ENCODE results near the gene GNAL.

Gene GNAL

DNA sequence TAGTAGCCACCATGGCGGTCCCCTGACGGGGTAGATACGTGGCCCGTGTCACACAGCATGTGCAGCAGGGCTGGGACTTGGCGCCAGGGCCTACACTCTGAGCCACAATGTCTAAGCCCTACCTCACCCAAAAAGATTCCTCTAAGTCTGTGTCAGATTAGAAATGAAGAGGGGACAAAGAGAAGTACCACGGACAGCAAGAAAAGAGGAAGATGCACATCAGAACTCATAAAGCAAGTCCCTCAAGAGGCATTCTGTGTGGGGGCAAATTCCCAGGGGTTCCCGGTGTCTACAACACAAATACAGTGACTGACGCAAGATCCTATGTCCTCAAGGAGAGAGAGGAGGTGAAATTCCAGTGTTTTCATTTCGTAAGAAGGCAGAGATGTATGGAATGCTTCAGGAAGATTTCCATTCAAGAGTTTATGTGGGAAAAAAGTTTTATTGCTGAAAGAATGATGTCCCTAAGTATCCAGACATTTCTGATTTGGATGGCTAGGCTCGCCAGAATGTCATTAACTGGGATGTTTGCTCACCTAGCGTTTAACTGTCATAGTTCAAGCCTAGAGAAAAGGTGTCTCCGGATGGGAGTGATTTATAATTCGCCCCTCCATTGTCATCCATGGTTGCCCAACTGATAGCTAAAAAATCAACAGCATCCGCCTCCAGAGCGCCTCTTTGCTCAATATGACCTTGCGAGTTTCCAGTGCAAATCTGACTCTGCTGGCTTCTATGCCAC, 86.5 kb downstream of the GNAL start:
- DNase-seq, result no peak

DNA sequence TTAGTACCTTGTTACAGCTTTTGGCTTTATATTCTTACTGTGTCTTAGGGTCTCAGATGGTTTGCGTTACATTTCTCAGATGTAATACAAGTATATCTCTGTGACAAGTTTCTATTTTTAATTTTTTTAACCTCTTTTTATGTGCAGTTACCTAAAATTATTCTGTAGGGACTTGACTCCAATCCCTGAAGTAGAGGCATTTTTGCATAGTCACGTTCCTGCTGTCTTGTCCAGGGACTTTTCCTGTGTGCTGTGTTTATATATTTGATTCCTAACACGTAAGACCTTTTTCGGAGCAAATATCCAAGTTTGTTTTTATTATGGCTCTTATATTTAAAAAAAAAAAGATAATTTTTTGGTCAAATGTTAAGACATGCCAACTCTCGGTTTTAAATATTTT, 91.0 kb downstream of the GNAL start:
- no peak for DNase-seq

DNA sequence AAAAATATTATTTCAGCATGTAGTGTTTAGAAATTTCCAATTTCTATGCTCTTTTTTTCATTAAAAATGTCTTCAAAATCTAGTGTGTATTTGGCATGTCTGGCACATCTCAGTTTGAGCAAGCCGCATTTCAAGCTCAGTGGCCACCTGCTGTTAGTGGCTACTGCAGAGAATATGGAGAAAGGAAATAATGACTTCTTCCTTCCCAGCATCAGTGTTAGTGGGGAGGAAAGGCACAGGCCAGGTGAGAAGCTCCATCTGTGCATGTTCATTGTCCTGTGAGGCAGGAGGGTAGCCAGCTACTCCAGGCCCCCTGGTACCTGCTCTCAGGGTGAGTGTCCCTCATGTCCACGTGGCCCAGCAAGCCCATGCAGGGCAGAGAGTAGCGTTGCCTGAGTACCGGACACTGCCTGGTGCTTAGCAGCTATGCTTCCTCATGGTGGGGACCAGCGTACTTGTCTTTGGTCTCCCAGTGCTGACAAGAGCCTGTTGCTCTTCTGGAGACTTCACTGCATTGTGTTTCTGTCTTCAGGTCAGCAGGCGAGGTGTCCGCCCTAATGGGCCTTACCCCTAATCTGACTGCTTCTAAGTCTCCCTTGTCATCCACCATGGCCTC, 94.8 kb downstream of the GNAL start:
- no peak for DNase-seq

GRCh38 chr18:11784674-11785304, 95.7 kb downstream of the GNAL start:
- no peak for DNase-seq

- peak; percentile 12 for DNase-seq
These were observed 96.5 kb downstream of the GNAL start for GRCh38 chr18:11785444-11786055.

DNA sequence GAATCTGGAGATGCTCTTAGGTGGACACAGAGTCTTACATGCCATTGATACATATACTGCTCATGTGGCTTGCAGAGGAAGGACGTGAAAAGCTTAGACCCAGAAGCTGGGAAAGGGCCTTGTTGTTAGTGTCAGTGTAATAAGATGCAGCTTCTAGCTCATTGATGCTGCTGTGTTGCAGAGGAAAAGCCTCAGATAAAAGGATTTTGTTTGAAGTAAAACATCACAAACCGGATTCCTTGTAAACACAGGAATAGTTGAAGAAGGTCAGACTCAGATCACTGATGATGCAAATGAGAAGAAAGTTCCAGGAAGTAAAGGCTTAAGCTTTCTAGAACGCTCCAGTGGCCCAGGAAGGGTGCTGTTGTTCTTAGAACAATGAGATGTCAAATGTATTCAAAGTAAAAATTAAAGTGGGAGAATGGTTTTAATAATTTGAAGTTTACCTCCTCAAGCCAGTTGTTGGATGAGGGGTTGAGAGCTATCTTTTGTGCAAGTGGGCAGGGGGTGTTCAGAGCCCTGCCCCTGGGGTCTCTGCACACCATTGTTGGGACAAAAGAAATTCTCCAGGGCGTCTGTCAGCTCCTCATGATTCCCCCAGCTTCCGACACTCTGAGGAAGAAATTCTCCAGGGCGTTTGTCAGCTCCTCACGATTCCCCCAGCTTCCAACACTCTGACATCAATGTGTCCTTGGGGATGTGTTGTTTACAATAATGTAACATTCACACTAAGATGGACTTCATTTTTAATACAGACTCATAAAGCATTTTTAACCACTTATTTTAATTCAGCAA, 100.8 kb downstream of the GNAL start:
- DNase-seq, result no peak

GRCh38 chr18:11791131-11791530, 102.1 kb downstream of the GNAL start:
- DNase-seq, result no peak

DNA sequence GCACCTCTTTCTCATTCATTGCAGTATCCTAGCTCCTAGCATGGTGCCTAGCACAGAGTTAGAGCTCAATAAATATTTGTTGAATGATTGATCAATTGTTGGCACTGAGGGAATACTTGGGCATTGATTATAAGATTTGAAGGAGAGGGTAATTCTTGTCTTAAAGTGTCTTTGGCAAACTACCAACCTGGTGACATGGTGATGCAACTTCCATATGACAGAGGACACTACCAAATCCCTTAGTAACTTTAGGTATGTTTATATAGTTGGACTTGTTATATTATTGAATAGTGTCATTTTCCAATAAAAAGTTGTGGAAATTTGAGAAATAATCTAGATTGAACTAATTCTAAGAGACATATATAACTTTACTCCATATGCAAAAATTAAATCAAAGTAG, 103.6 kb downstream of the GNAL start:
- DNase-seq, result no peak

- DNase-seq, result no peak
These were observed 105.1 kb downstream of the GNAL start for GRCh38 chr18:11794195-11794594.

- no peak for DNase-seq
These were observed 106.9 kb downstream of the GNAL start for GRCh38 chr18:11795916-11796315.

DNA sequence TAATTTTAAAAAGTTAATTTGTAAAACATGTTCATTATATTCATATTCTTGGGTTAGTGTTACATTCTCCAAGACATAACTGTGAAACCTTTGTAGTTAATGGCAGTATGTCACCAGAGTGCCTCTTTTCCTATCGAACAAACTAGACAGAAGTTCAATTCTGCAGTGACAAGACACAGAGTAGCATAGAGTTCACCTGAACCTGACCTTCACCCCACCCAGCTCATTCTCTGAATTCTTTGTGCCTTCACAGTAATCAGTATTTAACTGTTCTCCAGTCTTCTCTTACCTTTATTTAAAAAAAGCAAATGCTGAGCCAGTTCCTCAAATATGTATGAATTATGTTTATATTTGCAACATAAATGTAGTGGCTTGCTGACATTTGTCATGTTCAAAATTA, 109.2 kb downstream of the GNAL start:
- DNase-seq, result no peak

DNA sequence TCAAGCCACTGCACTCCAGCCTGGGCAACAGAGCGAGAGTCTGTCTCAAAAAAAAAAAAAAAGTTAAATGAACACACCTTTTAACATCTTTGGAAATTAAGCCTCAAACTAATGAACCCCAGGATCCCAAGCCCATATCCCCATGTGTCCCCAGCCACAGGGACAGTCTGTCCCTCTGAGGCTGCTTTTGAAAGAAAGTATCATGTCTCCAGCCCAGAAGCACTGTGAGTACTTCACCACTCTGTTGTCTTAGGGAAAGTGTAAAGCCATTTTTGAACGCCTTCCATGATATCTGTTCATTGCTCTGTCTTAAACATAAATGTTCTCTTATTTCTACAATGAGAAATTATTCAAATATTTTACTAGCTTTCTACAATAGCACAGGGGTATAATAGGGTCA, 110.0 kb downstream of the GNAL start:
- DNase-seq, result no peak

DNA sequence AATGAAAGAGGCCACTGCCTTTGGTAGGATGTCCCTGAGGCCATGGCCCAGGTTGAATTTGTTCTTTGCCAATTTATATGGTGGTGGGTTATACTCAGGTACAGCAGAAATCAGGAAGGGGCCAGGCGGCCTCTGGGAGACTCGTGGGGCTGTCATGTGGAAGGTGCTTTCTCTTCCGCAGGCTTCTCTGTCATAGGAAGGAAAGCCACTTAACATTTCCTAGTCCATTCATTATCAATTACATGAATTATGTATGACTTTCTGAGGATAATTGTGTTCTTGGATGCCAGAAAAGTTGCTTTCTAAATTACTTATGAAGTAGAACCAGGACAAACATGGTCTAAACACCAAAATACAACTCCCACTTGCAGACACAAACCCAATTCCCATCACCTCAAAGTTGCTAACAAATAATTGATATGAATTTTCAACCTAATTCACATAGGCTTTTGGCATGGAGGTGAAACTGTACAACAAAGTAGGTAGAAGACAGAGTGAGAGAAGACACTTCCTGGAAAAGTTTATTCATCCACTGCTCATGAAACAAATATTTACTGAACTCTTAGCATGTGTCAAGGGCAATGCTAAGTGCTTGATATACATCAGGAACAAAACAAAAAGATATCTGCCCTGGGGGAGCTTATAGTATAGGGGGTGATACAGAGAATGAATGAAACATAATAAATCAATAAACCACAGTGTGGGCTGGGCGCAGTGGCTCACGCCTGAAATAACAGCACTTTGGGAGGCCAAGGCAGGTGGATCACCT, 111.7 kb downstream of the GNAL start:
- no peak for DNase-seq

GRCh38 chr18:11801573-11801972, 112.5 kb downstream of the GNAL start:
- DNase-seq, result no peak

GRCh38 chr18:11802158-11802557, 113.1 kb downstream of the GNAL start:
- DNase-seq, result no peak

DNA sequence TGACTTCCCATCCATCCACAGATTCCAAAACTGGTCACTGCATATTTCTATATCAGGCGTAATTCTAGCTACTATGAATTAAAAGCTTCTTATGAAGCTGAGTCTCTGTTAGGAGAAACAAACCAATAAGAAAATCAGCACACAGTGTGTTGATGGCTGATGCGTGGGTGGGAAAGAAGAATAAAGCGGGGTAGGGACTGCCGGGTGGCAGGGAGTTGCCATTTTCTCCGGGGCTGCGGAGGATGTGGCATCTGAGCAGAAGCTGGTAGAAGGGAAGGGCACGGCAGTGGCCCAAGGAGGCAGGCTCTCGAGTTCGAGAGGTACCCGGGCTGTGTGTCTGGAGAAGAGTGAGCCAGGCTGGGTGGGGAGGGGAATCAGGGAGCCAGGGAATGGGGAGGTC, 113.5 kb downstream of the GNAL start:
- no peak for DNase-seq

- no peak for DNase-seq
These were observed 118.2 kb downstream of the GNAL start for GRCh38 chr18:11807233-11807632.

DNA sequence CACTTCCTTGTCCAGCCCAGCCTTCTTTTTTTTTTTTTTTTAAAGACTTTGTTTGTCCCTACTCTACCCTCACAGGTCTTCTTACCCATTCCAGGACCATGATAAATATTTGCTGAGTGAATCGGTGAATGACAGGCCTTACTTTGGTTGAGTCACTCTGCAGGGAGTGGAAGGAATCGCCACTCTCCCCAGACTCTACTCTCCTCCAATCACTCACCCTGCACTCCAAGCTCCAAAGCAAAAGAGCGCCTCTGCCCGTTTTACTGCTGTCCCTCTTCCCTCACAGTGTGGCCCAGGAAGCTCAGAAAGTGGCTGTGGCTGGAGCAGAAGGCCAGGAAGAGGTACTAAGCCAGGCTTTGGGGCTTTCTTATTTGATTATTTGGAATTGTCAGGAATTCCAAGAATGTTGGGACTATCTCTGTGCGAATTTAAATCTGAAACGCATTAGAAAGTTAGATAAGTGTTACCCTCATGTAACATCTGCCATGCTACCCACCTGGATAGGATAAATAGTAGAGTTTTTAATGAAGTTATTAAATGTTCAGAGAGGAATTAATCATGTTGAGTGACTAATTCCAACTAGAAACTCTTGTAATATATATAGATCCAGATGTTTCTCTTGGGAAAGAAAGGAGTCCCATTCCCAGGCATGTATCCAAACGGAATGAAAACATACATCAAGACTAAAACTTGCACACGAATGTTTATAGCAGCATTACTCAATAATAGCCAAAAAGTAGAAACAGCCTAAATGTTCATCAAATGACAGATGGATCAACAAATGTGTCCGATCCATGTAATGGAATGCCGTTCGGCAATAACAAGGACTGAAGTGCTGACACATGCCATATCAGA, 119.2 kb downstream of the GNAL start:
- no peak for DNase-seq

- DNase-seq, result no peak
These were observed 120.8 kb downstream of the GNAL start for GRCh38 chr18:11809895-11810294.

DNA sequence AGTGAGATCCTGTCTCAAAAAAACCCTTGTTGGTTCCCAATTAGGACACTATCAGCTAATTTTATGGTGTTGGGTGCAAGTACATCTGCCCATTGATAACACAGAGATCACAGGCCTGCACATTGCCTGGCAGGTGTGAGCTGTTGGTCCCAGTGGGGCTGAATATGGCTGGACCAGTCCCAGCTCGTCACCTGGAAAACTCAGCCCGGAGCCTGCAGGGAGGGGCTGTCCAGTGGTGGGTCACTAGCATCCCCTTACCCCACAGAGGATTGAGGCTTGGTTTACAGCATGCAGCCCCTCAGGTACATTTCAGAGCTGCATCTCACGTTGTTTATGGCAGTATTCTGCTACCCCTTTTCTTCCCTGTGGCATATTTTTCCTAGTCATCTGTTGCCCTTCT, 121.3 kb downstream of the GNAL start:
- DNase-seq, result no peak

- DNase-seq, result no peak
These were observed 121.9 kb downstream of the GNAL start for GRCh38 chr18:11811009-11811408.

Measured in activated CD4-positive, alpha-beta T cell treated with anti-CD3 and anti-CD28 coated beads for 48 hours (primary cell).